HG03039 (cell line): ENCODE results near the gene S100A5.
"Not testable (repeated sequence)": the region's sequence is repeated elsewhere in the genome, so short reads cannot be mapped to it uniquely, and the experiment has no call there.

Experiments used
- ATAC-seq: cut with Tn5 transposase; IDR thresholded peaks from one replicate; pipeline ENCODE4 v1.9.1; 2021; ENCODE audit warnings: mild to moderate bottlenecking, moderate library complexity; ENCODE audit not compliant: unreplicated experiment

S100A5 gene

DNA sequence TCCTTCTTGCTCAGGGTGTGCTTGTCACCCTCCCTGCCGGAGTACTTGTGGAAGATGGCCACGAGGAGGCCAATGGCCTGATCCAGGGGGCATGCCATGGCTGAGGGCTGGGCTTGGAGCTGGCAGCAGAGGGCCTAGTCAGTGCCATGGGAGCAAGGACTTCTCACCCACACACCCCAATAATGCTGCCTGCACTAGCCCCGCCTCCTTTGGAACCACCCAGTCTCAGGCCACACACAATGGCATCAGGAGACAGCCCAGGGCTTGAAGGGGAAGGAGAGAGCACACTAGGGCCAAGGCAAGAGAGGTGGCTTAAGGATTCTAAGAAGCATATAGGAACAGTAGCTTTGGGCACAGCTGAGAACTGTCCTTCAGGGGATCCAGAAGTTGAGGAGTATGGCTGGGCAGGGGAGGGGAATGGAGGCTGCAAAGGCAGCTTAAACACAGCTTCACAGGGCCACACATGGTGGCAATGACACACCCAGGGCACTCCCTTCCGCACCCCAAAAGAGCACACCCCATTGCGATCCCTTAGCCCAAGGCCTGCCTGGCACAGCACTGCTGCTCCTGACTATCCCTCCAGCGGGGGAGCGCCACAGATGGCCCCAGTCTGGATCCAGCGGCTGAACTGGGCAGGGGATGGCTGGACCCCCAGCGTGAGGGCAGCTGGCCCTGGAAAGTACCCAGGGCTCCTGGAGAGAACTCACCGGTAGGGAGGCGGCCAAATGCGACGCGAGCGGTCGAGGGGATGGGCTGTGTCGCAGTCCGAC, 5.3 kb downstream of the S100A5 start, which contains the start of gene S100A6:
Gene S100A6 (minus strand): TSS at position 750 of the 770 bp plus-strand sequence. CDS start 652 bp downstream, at position 98.
- no peak for ATAC-seq

GRCh38 chr1:153534925-153535241, 5.9 kb downstream of the S100A5 start:
- no peak for ATAC-seq

- ATAC-seq, result no peak
Measured at GRCh38 chr1:153534226-153534924, 6.4 kb downstream of the S100A5 start.

GRCh38 chr1:153533689-153534201, 7.0 kb downstream of the S100A5 start:
- no peak for ATAC-seq

GRCh38 chr1:153532769-153533599, 7.8 kb downstream of the S100A5 start:
- no peak for ATAC-seq

GRCh38 chr1:153532181-153532580, 8.6 kb downstream of the S100A5 start:
- ATAC-seq, result no peak

- no peak for ATAC-seq
Measured at GRCh38 chr1:153531638-153532037, 9.1 kb downstream of the S100A5 start.

GRCh38 chr1:153527683-153528040, 13.1 kb downstream of the S100A5 start:
- no peak for ATAC-seq

DNA sequence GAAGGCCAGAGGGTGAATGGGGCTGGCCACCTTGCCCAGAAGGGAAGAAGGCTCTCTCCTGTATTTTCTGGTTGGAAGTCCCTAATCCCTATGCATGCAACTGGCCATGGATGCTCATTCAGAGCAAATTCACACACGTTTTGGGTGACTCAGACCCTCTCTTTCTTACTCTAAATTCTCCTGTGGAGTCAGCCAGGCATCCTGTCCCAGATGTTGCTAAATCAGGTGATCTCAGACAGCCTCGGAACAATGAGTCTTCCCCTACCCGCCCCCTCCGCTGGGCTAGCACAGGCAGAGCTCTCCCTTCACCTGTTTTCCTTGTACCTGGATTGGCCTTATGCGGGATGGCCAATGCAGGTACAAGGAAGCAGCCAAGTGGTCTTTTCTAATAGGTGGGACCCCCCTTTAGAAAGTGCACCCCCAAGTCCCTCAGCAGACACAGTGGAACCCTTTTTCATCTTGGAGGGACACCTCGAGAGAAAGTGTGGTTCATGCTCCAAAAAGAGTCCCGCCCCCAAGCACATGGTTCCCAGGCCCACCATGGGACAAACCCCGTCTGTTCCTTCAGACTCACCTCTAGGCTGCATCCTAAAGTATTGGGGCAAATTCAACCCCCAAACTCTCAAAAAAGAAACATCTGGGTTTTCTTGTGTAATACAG, 13.6 kb downstream of the S100A5 start:
- no peak for ATAC-seq

DNA sequence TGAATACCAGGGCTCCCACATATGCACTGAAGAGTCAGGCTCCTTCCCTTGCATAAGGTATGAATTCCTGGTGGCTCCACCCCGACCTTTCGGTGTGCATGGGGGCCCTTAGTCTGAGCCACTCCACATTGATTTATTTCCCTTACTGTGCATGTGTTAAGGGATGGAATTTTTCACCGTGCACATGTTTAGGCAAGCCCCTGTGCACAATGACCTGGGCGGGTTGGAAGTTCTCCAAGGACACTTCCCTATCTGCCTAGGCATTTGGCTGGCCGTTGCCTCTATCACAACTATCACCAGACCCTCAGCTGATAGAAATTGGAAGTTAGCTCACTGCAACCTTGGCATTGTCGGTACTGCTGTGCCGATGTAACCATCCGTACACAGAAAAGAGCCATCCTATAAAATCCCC, 14.6 kb downstream of the S100A5 start:
- ATAC-seq, result no peak

- no peak for ATAC-seq
Measured at GRCh38 chr1:153525088-153525728, 15.5 kb downstream of the S100A5 start.

DNA sequence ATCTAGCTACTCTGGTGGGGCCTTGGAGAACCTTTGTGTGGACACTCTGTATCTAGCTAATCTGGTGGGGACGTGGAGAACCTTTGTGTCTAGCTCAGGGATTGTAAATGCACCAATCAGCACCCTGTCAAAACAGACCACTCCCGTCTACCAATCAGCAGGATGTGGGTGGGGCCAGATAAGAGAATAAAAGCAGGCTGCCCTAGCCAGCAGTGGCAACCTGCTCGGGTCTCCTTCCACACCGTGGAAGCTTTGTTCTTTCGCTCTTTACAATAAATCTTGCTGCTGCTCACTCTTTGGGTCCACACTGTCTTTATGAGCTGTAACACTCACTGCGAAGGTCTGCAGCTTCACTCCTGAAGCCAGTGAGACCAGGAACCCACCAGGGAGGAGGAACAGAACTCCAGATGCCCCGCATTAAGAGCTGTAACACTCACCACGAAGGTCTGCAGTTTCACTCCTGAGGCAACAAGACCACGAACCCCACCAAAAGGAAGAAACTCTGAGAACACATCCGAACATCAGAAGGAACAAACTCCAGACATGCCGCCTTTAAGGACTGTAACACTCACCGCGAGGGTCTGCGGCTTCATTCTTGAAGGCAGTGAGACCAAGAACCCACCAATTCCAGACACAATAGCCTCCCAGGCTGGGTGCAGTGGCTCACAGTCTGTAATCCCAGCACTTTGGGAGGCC, 18.2 kb downstream of the S100A5 start:
- ATAC-seq, result not testable (repeated sequence)

DNA sequence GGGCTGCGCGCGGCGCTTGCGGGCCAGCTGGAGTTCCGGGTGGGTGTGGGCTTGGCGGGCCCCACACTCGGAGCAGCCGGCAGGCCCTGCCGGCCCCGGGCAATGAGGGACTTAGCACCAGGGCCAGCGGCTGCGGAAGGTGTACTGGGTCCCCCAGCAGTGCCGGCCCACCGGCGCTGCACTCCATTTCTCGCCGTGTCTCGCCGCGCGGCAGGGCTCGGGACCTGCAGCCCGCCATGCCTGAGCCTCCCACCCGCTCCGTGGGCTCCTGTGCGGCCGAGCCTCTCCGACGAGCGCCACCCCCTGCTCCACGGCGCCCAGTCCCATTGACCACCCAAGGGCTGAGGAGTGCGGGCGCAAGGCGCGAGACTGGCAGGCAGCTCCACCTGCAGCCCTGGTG, 18.9 kb downstream of the S100A5 start:
- not testable (repeated sequence) for ATAC-seq

- ATAC-seq, result no peak
Measured at GRCh38 chr1:153520818-153521476, 19.8 kb downstream of the S100A5 start.

DNA sequence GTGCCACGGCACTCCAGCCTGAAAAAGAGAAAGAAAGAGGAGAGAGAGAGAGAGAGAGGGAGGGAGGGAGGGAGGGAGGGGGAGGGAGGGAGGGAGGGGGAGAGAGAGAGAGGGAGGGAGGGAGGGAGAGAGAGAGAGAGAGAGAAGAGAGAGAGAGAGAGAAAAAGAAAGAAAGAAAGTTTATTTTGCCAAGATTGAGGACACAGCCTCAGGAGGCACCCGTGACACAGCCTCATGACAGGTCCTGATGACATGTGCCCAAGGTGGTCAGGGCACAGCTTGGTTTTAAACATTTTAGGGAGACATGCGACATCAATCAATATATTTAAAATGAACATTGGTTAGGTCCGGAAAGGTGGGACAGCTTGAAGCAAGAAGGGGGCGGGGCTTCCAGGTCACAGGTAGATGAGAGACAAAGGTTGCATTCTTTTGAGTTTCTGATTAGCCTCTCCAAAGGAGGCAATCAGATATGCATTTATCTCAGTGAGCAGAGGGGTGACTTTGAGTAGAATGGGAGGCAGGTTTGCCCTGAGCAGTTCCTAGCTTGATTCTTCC, 20.5 kb downstream of the S100A5 start:
- ATAC-seq, result not testable (repeated sequence)

GRCh38 chr1:153519242-153519641, 21.5 kb downstream of the S100A5 start:
- ATAC-seq, result no peak

DNA sequence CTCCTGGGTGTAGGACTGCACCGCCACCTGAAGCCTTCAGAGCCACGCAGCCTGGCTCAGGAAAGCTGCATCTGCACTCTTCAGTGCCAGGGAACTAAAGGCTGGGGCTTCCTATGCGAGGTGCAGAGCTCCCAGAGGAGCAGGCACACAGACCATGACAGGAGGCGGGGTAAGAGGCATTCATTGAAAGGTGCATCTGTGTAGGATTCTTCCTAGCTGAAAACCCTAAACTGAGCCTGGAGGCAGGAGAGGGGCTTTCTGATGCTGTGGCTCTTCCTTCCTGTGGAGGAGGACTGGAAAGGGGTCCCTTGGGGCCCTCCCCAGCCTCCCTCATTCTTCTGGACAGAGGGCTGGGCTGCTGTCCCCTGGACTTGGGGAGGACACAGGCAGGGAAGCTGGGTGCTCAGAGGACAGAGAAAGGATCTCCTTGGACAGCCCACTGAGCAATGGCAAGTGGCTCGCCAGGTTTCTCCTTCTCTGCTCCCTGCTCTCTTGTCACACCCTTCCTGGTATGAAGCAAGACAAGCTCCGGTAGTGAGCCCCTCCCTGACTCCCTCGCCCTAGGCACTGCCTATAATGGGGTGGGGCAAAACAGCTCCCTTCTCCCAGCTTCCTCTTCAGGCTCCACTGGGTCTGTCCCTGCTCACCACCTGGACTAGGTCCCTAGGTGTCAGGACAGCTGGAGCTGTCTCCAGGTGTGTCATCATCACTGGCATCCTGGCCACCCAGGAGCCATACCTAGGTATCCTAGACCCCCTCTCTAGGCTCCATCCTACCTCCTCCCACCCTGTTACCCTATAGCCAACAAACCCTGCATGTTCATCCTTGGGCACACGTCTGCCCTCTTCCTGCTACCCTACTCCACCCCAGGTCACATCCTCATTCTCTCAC, 25.0 kb downstream of the S100A5 start:
- no peak for ATAC-seq

DNA sequence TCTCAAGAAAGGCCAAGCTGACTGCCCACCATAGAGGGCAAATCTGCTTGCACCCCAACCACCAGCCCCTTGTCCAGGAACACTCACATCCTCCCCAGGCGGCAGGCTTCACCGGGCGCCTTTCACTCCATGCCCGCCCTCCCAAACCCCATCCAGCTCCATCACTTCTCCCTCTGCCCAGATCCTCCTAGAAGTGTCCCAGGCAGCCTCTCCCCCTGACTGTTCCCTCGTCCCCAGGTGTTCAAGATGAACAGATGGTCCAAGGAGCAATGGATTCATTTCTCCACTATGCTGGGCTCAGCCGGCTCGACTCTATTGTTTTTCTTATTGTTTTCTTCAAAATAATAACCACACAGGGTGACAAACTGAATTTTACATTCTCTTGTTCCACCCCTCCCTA, 27.1 kb downstream of the S100A5 start:
- ATAC-seq, result no peak
